GM12801 (cell line): ENCODE results near the gene SPINT1.

ENCODE experiments used
- CTCF ChIP-seq: IDR thresholded peaks from one replicate; pipeline ENCODE4 v1.5.1; 2011; ENCODE audit warnings: control low read depth; ENCODE audit not compliant: insufficient read length; ENCODE audit errors: extremely low read depth

Gene SPINT1

GRCh38 chr15:40899536-40900207, 55.8 kb downstream of the SPINT1 start:
- no peak for TF ChIP-seq CTCF

DNA sequence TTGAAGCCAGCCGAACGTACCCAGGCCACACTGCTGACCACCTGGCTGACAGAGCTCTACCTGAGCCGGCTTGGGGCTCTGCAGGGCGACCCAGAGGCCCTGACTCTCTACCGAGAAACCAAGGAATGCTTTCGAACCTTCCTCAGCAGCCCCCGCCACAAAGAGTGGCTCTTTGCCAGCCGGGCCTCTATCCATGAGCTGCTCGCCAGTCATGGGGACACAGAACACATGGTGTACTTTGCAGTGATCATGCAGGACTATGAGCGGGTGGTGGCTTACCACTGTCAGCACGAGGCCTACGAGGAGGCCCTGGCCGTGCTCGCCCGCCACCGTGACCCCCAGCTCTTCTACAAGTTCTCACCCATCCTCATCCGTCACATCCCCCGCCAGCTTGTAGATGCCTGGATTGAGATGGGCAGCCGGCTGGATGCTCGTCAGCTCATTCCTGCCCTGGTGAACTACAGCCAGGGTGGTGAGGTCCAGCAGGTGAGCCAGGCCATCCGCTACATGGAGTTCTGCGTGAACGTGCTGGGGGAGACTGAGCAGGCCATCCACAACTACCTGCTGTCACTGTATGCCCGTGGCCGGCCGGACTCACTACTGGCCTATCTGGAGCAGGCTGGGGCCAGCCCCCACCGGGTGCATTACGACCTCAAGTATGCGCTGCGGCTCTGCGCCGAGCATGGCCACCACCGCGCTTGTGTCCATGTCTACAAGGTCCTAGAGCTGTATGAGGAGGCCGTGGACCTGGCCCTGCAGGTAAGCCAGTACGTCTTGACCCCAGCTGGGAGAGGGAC, 56.6 kb downstream of the SPINT1 start:
- TF ChIP-seq CTCF: no peak

- TF ChIP-seq CTCF: no peak
Measured at GRCh38 chr15:40901053-40901443, 57.2 kb downstream of the SPINT1 start.

DNA sequence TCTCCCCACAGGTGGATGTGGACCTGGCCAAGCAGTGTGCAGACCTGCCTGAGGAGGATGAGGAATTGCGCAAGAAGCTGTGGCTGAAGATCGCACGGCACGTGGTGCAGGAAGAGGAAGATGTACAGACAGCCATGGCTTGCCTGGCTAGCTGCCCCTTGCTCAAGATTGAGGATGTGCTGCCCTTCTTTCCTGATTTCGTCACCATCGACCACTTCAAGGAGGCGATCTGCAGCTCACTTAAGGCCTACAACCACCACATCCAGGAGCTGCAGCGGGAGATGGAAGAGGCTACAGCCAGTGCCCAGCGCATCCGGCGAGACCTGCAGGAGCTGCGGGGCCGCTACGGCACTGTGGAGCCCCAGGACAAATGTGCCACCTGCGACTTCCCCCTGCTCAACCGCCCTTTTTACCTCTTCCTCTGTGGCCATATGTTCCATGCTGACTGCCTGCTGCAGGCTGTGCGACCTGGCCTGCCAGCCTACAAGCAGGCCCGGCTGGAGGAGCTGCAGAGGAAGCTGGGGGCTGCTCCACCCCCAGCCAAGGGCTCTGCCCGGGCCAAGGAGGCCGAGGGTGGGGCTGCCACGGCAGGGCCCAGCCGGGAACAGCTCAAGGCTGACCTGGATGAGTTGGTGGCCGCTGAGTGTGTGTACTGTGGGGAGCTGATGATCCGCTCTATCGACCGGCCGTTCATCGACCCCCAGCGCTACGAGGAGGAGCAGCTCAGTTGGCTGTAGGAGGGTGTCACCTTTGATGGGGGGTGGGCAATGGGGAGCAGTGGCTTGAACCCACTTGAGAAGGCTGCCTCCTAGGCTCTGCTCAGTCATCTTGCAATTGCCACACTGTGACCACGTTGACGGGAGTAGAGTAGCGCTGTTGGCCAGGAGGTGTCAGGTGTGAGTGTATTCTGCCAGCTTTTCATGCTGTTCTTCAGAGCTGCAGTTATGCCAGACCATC, 59.0 kb downstream of the SPINT1 start:
- TF ChIP-seq CTCF: no peak

GRCh38 chr15:40904552-40905201, 60.8 kb downstream of the SPINT1 start:
- TF ChIP-seq CTCF: no peak

- TF ChIP-seq CTCF: no peak
Measured at GRCh38 chr15:40906091-40906990, 62.5 kb downstream of the SPINT1 start.
